Liver (tissue), 3 donors: ENCODE results near the gene ARGFX.

Source experiments
- CTCF ChIP-seq: fragments of 150-350 bp; IDR thresholded peaks from 2 replicates; pipeline ENCODE4 v1.5.1; 2017; ENCODE audit warnings: improper control_type of control experiment, low read depth, low read length; ENCODE audit not compliant: missing input control
- EGR1 ChIP-seq, 2 donors: IDR thresholded peaks; 2 replicates each; pipeline ENCODE4 v1.6.1; 2016 to 2018; ENCODE audit warnings: antibody characterized with exemption in 2 of 2, low read depth in 2 of 2
- GABPA ChIP-seq, 2 donors: IDR thresholded peaks in 1 of 2; conservative IDR thresholded peaks in 1 of 2; 2 replicates each; pipeline ENCODE4 v1.6.1; 2016; ENCODE audit warnings: antibody characterized with exemption in 2 of 2, mild to moderate bottlenecking in 1 of 2, moderate library complexity in 1 of 2
- JUND ChIP-seq, 2 donors: IDR thresholded peaks; 2 replicates each; pipeline ENCODE4 v1.6.1; 2016; ENCODE audit warnings: antibody characterized with exemption in 2 of 2
- TAF1 ChIP-seq: conservative IDR thresholded peaks from 2 replicates; pipeline ENCODE4 v1.6.1; 2016; ENCODE audit warnings: antibody characterized with exemption, mild to moderate bottlenecking
- donor health status: healthy.
- donor health status: healthy.

GRCh38 chr3:121606106-121606505 is 38.4 kb downstream of the ARGFX start:
- no peak for TF ChIP-seq JUND (IDR thresholded peaks at IDR 0.05)
- no peak for TF ChIP-seq TAF1
- no peak for TF ChIP-seq CTCF
- TF ChIP-seq GABPA (IDR thresholded peaks at IDR 0.05 in 1 of 2, conservative IDR thresholded peaks at IDR 0.05 in 1 of 2): no peak
- TF ChIP-seq EGR1 (IDR thresholded peaks at IDR 0.05; ENCODE audit: low read depth in 2 of 2): no peak
